ENCODE measurements around the gene STAC3.
"Not testable (repeated sequence)": the region's sequence is repeated elsewhere in the genome, so short reads cannot be mapped to it uniquely, and the experiment has no call there.

STAC3 gene

DNA sequence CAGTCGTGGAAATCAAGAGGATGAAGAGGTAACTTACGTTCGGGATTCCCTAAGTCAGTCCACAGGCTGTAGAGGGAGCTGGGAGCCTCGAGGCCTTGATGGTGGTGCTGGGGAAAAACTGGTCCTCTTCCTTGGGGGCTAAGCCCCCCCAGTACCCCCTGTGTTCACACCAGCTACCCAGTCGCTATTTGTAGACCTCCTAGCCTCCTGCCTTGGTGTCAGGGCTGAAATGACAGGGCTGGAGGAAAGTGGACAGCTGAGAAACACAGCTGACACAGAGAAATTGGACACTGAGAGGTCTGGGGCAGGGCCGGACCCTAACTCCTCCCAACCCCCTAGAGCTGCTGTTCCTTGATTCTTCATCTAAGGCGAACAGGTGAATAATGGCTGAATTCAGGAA lies at the start of gene STAC3:
STAC3 (minus strand) TSS at position 232 of the 400 bp plus-strand sequence. CDS start 1,551 bp downstream, outside the sequence.
- no peak for DNase-seq

DNA sequence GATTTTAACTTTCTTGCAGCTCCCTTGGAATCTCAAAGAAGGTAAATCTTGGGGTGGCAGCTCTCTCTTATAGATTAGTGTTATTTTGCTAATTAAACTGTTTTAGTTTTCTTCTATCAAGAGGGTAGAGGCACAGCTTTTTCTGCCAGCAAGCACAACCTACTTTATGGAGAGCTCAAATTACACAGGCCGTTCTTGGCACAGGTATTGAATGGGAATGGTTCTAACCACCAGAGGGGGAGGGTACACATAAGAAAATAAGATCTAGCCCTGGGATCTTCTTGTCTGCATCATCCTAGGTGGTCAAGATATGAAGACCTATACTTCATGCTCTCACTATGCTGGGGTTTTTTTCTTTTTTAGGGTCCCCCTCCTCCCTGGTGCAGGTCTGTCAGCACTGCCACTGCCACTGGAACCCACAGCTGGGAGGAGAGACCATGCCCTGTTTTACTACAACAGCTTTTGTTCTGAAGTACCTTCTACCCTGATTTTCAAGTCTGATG lies 48.6 kb upstream of the STAC3 start:
- DNase-seq, result no peak

DNA sequence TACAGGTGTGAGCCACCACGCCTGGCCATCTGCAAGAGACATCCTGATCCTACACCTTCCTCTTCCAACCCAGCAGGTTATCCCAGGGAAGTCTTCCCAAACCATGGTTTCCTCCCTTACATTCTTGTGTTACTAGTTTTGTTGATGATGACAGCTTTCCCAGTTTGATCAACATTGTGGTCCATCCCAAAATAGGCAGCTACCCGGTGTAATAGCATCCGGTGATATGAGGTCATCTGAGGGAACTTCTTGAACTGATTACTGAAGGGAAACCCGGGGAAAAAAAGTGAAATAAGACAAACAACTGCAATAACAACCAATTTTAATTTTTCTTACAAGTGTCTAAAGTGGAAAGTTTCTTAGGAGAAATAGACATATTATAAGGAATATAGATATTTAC lies 45.3 kb upstream of the STAC3 start:
- no peak for DNase-seq

DNA sequence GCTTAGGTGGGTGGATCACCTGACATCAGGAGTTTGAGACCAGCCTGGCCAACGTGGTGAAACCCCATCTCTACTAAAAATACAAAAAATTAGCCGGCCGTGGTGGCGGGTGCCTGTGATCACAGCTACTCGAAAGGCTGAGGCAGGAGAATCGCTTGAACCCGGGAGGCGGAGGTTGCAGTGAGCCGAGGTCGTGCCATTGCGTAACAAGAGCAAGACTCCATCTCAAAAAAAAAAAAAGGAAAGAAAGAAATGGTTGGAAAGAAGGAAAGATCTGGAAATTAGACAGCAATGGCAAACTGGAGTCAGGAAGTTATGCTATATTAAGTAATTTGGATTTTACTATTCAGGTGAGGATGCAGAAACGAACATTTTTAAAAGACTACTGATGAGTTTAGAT lies 31.1 kb upstream of the STAC3 start:
- DNase-seq, result not testable (repeated sequence)

DNA sequence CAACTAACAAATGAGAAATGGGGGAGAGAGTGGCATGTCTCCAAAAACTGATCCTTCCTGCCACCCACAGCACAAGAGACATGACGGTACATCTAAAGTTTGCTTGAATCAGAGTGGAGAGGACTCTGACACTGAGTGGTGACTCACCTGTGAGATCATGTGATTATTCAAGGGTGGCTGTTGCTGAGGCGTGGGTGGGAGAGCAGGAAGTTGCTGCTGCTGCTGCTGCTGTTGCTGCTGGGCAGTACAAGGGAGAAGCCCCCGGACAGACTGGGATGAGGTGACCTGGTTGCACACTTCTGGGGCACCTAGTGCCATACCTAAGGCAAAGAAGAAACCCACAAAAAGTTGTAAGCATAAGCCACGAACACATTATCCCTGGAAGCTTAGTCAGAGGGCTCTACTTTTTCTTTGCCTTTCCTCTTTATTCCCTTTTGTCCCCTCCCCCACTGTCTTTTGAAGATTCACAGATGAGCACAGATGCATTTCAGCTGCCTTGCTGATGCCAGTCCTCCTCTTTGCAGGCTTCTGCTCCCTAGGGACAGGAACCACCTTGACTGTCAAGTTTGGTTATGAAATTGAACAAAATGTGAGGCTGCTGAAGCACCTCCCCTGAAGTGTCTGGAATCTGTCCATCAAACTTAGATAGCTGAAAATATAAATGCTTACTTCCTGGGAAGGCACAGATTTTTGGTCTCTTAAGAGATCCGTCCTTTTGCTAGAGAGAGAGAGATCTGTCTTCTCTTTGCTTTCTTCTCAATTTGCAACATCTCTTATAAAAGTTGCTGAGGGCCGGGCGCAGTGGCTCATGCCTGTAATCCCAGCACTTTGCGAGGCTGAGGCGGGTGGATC lies 29.4 kb upstream of the STAC3 start:
- peak; percentile 44 to 63 for DNase-seq

DNA sequence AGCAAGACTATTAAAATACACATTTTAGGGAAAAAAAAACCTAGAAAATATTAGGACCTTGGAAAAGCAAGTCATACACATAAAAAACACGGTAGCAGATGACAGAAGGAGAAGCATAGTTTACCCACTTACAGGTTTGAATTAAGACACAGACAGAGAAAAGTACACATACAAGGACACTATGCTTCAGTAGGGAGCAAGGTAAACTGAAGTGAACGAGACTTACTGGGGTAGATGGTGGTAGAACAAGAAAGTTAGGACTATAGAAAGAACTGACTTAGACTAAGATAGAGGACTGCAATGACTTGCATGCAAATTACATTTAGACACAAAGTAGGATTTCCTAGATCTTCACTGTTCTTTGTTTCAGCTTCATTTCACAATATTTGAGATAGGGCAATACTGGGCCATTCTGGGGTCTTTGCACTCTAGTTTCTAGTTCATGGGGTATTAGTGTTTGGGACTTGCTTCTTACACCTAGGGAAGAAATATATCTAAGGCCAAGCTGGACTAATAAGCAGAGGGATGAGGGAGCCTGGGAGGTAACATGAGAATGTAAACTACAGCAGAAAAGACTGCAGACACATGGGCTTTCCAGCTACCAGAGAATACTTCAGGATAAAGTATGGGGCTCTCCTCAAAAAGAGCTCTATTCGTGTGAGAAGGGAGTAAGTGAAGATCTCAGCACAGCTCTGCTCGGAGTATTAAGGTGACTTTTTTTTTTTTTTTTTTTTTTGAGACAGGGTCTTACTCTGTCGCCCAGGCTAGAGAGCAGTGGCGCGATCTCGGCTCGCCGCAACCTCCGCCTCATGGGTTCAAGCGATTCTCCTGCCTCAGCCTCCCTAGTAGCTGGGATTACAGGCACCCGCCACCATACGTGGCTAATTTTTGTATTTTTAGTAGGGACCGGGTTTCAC lies 27.7 kb upstream of the STAC3 start:
- no peak for DNase-seq

DNA sequence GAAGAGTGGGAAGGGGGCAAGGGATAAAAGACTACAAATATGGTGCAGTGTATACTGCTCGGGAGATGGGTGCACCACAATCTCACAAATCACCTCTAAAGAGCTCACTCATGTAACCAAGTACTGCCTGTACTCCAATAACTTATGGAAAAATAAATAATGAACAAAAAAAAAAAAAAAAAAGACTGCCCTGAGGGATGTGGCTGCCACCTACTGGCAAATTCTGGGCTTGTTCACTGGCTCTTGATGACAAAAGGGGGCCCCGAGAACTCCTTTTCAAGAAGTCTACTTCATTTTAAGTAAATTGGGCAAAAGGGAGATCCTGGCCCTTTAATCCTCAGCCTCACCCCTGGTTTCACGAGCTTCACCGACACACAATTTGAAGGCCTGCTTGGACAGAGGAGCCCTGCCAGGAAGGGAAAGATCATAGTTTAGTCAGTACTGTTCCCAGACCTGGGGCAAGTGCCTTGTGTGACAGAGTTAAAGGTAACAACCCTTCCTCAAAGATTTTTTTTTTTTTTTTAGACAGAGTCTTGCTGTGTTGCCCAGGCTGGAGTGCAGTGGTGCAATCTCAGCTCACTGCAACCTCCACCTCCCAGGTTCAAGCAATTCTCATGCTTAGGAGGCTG lies 26.1 kb upstream of the STAC3 start:
- peak in 1 of 2 donors; percentile 7 for DNase-seq

DNA sequence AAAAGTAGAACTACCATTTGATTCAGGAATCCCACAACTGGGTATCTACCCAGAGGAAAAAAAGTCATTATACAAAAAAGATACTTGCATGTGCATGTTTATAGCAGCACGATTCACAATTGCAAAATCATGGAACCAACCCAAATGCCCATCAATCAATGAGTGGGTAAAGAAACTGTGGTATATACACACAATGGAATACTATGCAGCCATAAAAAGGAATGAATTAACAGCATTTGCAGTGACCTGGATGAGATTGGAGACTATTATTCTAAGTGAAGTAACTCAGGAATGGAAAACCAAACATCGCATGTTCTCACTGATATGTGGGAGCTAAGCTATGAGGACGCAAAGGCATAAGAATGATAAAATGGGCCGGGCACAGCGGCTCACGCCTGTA lies 25.2 kb upstream of the STAC3 start:
- not testable (repeated sequence) for DNase-seq

DNA sequence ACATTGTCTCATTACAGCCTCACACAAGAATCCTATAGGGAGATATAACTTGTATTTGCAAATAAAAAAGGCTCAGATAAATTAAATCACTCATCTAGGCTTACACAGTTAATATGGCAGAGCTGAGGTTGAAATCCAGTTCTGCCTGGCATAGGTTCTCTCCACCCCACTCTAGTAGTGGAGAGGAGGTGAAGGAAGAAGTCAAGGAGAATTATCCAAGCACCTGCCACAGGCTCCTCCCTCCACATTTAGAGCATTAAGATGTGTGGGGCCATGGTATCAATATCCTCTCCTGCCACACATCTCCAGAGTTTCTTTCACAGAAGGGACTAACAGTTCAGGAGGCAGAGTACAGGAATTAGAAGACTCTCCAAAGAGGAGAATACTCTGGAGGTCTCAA lies 22.5 kb upstream of the STAC3 start:
- DNase-seq, result no peak

DNA sequence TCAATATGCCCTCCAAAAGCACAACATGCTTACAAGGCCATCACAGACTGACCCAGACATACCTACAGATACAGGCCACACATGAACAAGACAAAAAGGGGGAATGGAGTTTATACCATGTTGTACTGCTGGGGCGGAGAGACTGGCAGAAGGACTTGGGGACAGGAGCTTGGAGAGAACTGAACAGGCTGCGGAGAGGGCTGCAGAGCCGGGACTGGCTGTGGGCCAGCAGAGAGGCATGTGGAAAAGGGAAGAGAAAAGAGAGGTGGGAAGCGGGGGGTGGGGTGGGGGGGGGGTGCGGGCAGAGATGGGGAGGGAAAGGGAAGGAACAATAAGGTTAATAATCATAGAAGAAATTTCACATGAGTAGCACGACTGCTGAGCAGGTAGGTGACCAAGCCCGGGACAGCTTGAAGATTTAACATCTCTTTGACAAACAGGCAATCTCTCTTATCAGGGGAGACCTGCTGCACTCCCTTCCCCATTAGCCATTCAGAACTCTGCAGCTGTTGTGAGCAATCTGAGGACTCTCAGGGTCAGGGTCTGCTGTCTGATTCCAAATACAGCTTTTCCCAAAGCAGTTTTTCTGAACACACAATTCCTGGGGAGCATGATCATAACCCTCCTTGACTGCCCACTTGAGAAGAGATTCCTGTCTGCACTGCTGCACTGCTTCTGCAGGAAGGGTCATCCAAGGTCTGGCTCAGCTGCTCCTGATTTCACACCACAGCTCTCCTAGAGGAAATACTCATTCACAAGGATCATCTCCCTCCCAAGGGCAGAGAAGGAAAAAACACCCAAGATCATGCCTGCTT lies 21.6 kb upstream of the STAC3 start:
- no peak for DNase-seq

DNA sequence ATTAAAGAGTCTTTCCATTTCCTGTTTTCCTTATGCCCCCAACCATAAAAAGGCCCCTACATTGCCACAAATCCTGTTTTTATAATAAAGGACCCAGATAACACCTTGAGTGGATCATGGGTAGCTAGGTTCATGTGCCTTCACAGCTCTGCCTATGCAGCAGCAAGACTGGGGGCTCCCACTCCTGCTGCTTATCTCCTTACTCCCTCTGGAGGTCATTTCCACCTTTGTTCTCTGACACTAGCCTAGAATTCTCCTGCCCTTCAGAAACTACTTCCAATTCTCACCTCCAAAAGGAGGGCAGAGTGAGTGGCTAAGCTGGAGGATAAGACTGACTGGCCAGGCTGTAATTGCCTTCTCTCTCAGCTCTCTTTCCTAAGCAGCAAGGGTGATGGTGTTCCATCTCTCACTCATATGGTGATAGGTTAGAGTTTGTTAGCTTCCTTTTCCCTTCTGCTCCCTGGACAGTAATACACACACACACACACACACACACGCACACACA lies 20.0 kb upstream of the STAC3 start:
- no peak for DNase-seq

DNA sequence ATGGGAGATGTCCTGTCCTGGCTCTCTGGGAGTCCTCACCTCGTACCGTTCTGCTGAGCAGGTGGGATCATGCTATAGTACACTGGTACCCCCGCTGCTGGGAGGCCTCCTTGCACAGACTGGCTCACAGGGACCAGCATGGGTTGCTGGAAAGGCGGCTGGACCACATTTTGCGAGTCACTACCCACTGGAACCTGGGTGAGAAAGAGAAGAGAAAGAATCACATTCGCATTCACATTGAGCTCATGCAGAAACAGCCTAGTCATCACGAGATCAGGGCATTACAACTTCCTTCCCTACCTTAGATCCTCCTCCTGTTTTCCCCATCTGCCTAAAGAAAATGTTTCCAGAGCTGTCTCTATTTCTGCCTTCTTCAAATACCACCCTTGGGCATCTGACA lies 17.3 kb upstream of the STAC3 start:
- DNase-seq, result no peak

DNA sequence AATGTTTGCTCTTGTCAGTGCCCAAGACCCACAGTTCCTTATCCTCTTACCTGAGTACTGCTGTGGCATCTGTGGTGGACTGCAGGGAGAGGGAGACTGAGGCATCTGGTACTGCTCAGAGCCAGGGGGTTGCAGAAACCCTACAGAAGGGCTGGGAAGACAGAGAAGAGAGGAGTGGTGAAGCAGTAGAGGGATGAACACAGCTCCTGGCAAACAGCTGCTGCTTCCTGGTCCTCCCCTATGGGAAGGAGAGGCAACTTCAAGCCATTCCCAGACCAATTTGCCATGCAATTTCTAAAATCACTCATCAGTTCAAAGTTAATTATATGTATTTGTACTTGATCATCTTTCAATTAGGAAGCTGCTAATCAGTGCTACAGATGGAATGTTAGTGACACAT lies 15.7 kb upstream of the STAC3 start:
- no peak for DNase-seq

DNA sequence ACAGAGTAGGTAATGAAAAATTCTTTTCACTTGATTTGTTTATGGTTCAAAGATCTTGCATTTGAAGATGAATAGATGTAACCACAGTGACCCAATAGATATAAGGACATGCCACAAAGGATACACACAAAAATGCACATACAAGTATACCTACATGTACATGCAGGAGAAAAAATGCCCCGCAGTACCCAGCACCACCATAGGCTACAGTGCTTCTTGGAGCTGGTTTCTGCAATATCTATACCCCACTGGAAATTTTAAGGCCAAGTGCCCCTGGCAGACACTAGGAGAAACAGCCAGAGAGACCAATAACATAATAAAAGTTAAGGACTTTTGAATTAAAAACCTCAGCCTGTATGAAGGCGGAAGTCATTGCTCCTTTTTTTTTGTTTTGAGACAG lies 12.1 kb upstream of the STAC3 start:
- DNase-seq, result no peak

DNA sequence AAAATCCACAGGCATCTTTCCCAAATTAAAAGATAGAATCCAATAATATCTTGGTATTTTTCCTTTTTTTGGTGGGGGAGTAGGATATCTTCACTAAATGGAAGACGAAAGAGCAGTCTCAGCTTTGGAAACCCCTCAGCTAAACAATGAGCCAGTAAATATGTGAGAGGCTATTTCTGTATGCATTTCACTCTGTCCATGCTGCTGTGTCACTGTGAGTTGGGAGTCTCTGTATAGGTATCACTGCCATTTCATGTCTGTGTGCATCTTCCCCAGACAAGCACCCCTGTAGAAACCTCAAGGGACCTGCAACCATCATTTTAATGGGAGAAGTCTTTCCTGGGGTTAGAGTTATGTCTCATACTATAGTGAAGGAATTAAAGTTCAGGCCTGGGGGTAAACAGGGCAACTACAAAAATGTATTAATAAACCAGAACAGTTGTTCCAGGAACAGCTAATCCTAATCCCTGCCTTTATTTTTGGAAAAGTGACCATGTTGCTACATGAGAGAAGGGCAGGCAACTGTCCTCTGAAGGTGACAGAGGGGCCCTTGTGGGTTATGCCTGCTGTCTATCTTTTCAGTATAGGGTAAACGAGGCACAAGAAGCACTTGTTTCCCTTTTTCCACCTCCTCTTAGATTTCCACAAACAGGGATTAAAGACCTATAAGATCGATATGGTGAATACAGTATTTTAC lies 11.3 kb upstream of the STAC3 start:
- DNase-seq, result no peak

DNA sequence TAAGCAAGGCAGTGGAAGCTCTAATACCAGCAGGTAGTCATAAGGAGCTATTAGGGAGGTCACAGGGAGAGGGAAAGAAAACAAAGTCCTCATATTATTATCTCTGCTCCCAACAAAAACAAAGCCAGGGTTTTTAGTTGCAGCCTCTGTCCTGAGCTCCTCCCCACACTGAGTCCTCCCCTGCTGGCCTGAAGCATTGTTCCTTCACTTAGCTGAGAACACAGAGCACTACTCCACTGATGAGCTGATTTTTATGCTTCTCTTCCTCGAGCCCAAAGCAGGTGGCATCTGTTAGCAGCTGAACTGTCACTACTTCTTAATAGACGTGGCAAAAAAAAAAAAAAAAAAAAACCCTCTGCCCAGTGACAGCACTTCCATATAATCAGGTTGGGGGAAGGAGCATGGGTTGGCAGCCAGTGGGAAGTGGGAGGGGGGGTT lies 10.5 kb upstream of the STAC3 start:
- no peak for DNase-seq

DNA sequence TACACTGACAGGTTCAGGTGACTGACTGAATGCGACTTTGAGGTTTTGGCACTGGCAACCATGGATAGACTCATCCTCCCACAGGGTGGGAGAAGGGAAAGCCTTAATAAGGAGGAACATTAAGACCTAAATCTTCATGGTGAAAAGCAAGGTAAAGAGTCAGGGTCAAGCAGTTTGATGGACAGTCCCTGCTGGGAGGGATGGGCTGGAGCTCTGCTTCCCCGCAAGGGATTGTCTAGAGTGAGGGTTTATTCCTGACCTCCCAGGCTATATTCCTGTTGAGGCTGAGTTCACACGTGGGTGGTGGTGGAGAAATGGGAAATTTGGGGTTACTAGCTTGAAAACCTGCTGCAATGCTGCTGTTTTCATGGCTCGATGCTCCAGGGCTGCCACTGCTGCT lies 9.4 kb upstream of the STAC3 start:
- no peak for DNase-seq

DNA sequence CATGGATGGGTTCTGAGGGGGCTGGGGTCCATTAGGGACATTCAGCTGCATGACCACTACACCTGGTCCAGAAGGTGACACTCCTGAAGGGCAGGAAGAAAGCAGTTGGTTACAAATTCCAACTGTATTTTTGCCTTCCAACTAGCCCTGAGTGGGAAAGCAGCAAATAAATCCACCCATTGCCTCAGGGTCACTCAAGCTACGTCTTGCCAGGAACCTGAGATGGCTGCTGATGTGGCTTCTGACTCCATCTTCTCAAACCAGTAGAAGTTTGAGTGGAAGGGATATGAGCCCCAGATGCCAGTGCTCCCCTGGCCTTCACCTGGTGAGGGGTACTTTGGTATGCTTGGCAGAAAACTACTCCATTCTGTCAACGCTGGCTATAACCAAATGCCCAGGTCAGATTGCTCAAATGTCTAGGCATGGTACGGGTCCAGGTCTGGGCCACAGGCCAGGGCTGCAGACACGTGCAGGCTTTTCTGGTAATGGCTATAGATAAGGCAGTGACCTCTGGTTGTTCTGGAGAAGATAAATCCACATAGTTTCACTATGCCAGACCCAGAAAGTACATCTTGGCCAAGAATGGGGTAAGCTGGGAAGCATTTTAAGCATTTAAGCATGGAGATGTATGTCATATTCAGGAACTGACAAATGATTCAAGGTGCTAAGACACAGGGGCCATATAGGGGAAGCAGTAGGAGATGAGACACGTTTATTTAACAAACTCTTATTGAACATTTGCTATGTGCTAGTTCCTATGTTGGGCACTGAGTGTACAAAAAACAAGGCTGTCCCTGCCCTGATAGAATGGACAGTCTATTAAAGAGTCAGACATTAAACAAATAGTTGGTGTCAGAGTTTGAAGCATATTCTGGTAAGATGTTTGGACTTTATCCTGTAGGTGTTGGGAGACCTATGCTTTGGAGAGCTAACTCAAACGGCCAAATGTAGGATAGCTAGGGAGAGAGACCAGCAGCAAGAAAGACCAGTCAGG lies 8.3 kb upstream of the STAC3 start:
- DNase-seq, result no peak

DNA sequence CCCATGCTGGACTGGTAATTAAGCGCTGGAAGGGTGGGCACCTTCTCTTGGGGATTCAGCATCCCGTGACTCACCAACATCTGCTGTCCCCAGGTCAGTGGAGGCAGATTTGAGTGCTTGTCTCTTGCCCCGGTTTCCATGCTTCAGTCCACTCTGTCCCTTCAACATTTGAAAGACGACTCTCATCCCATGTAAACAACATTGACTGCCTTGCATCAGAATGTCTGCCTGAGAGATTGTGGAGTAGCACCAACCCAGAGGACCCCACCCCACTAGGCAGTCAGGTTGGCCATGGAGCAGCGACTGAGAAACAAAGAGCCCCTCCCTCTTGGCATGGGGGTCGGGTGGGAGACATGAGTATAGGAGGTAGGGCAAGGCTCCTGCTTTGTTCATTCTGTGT lies 4.9 kb upstream of the STAC3 start:
- no peak for DNase-seq

All from CD4-positive, alpha-beta T cell treated with Interferon alpha-2 for 1 hour (primary cell).